Breast epithelium (tissue), 3 donors: ENCODE measurements around the gene STX2.

ENCODE experiments used
- POLR2A ChIP-seq: fragments of 450-650 bp; IDR thresholded peaks from one replicate; pipeline ENCODE4 v1.6.1; 2016; ENCODE audit warnings: antibody characterized with exemption, mild to moderate bottlenecking, moderate library complexity
- POLR2AphosphoS5 ChIP-seq, 3 donors: sonication (generic); formaldehyde crosslinking; IDR thresholded peaks; one replicate each; pipeline ENCODE4 v1.6.1; 2017; ENCODE audit warnings: antibody characterized with exemption in 3 of 3
- TF ChIP-seq, protein P1 (sequence below), 3 donors: fragments of 450-650 bp; IDR thresholded peaks; one replicate each; pipeline ENCODE4 v1.5.1; 2016 to 2017; ENCODE audit warnings: antibody characterized with exemption in 3 of 3, mild to moderate bottlenecking in 3 of 3, moderate library complexity in 3 of 3

DNA sequence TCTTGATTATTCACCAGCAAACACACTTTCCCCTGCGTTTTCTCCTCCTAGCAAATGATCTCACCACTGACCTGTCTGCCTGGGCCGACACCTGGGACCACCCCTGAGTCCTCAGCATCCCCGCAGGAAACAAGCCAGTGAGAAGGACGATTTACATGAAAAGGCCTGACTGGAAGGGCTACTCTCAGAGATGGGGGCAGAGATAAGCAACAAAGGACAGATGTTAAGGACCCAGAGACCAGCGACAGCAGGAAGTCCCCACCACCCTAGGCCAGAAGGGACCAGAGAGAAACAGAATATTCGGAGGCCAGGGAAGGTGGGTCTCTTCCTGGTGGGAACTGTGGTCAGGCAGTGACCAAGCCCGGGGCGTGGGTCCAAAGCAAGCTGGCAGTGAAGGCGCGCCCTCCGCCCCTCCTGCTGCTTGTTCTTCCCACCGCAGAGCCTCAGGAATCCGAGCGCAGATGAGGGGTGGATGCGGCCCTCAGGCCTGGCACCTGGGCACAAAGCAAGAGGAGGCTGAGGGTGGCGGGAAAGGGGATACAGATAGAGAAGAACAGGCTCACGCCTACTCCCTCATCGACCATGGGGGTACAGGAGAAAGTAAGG, 55.8 kb downstream of the STX2 start:
- TF ChIP-seq, protein P1, sequence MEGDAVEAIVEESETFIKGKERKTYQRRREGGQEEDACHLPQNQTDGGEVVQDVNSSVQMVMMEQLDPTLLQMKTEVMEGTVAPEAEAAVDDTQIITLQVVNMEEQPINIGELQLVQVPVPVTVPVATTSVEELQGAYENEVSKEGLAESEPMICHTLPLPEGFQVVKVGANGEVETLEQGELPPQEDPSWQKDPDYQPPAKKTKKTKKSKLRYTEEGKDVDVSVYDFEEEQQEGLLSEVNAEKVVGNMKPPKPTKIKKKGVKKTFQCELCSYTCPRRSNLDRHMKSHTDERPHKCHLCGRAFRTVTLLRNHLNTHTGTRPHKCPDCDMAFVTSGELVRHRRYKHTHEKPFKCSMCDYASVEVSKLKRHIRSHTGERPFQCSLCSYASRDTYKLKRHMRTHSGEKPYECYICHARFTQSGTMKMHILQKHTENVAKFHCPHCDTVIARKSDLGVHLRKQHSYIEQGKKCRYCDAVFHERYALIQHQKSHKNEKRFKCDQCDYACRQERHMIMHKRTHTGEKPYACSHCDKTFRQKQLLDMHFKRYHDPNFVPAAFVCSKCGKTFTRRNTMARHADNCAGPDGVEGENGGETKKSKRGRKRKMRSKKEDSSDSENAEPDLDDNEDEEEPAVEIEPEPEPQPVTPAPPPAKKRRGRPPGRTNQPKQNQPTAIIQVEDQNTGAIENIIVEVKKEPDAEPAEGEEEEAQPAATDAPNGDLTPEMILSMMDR (IDR thresholded peaks at IDR 0.05): no peak
- no peak for TF ChIP-seq POLR2A
- TF ChIP-seq POLR2AphosphoS5 (IDR thresholded peaks at IDR 0.05): no peak
